ENCODE data around the gene CCDC121. TPM values are rescaled to one million over a fixed set of nuclear protein-coding genes. Genes with fewer than 3 reads are reported as not detected.

CCDC121 gene
- total RNA-seq, 1 donor: 1.1 TPM

- Histone ChIP-seq H3K27ac (ENCODE audit: low read depth, low read length) (no peak overlapping the region), H3K4me3 (ENCODE audit: insufficient read depth, low read length) (no peak overlapping the region), H2AFZ (ENCODE audit: low read length) (no peak overlapping the region), H3K4me2 (ENCODE audit: insufficient read depth, low read length) (no peak overlapping the region), H3K79me2 (ENCODE audit: insufficient read depth, low read length) (peaks cover 58% of the 10 kb centered on the region), H3K9me3 (ENCODE audit: low read depth, low read length) (no peaks in the 10 kb centered on the region), H3K4me1 (ENCODE audit: insufficient read depth, low read length) (peaks cover 25% of the 10 kb centered on the region), H3K27me3 (ENCODE audit: insufficient read depth, low read length) (no peaks in the 10 kb centered on the region), H4K20me1 (ENCODE audit: insufficient read depth, low read length) (no peaks in the 10 kb centered on the region), H3K36me3 (ENCODE audit: insufficient read depth, low read length) (peaks cover 40% of the 10 kb centered on the region)
- no peak for TF ChIP-seq CTCF (IDR thresholded peaks at IDR 0.05; ENCODE audit: extremely low read depth, low read depth, low read length)
- no peak for DNase-seq (ENCODE audit: insufficient read length, low spot score, missing footprints)
Measured at GRCh38 chr2:27661371-27661770, 32.6 kb upstream of the CCDC121 start.

DNA sequence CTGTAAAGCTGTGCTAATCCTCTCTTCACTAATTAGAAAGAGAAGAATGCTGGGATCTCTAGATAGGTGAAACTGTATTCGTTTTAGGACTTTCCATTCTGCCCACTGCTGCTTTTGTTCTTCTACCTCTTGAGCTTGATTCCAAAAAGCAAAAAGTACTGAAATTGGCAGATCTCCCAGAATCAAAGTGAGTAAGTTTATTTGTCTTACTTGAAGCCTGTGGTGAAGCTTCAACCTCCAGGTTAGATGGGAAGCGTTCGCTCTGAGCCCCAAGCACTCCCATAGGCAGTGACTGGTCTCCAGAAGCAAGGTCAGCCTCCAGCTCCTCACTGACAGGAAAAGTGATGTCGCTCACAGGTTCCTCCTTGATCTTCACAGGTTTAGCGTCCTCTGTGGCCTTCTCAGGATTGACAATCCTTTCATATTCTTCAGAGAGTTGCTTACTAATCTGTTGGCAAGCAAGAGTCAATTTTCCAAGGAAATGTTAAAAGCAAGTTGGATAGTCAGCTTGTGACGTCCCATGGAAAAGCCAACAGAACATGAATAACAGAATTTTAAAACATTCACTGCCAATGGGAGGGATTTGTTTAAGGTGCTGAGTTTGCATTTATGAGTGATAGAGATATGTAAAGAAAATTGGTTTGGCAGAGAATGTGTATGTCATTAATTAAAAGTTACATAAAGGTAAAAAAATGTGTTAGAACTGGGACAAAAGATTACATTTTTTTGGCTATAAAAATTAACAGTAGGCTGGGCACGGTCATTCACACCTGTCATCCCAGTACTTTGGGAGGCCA lies 26.5 kb upstream of the CCDC121 start:
- peaks cover 70% of the 10 kb centered on the region for H3K36me3 ChIP-seq (ENCODE audit: insufficient read depth, low read length)
- peak; percentile 53 for DNase-seq (ENCODE audit: insufficient read length, low spot score, missing footprints)

GRCh38 chr2:27653397-27653796 lies 24.6 kb upstream of the CCDC121 start:
- Histone ChIP-seq H2AFZ (ENCODE audit: low read length) (no peak overlapping the region), H3K9me3 (ENCODE audit: low read depth, low read length) (no peaks in the 10 kb centered on the region), H4K20me1 (ENCODE audit: insufficient read depth, low read length) (no peaks in the 10 kb centered on the region), H3K36me3 (ENCODE audit: insufficient read depth, low read length) (peaks cover 73% of the 10 kb centered on the region), H3K79me2 (ENCODE audit: insufficient read depth, low read length) (no peaks in the 10 kb centered on the region), H3K27ac (ENCODE audit: low read depth, low read length) (no peak overlapping the region), H3K4me3 (ENCODE audit: insufficient read depth, low read length) (no peak overlapping the region), H3K27me3 (ENCODE audit: insufficient read depth, low read length) (no peaks in the 10 kb centered on the region), H3K4me2 (ENCODE audit: insufficient read depth, low read length) (no peak overlapping the region), H3K4me1 (ENCODE audit: insufficient read depth, low read length) (peaks cover 11% of the 10 kb centered on the region)
- no peak for TF ChIP-seq CTCF (IDR thresholded peaks at IDR 0.05; ENCODE audit: extremely low read depth, low read depth, low read length)
- DNase-seq (ENCODE audit: insufficient read length, low spot score, missing footprints): no peak

More for the DNA sequence above, 26.5 kb upstream of the CCDC121 start:
- Histone ChIP-seq H3K4me2 (ENCODE audit: insufficient read depth, low read length) (no peak overlapping the region), H3K4me1 (ENCODE audit: insufficient read depth, low read length) (peaks cover 11% of the 10 kb centered on the region), H3K79me2 (ENCODE audit: insufficient read depth, low read length) (peaks cover 11% of the 10 kb centered on the region), H3K27me3 (ENCODE audit: insufficient read depth, low read length) (no peaks in the 10 kb centered on the region), H3K27ac (ENCODE audit: low read depth, low read length) (peak overlapping the region; percentile 58), H2AFZ (ENCODE audit: low read length) (no peak overlapping the region), H4K20me1 (ENCODE audit: insufficient read depth, low read length) (no peaks in the 10 kb centered on the region), H3K4me3 (ENCODE audit: insufficient read depth, low read length) (no peak overlapping the region), H3K9me3 (ENCODE audit: low read depth, low read length) (no peaks in the 10 kb centered on the region)
- no peak for TF ChIP-seq CTCF (IDR thresholded peaks at IDR 0.05; ENCODE audit: extremely low read depth, low read depth, low read length)

DNA sequence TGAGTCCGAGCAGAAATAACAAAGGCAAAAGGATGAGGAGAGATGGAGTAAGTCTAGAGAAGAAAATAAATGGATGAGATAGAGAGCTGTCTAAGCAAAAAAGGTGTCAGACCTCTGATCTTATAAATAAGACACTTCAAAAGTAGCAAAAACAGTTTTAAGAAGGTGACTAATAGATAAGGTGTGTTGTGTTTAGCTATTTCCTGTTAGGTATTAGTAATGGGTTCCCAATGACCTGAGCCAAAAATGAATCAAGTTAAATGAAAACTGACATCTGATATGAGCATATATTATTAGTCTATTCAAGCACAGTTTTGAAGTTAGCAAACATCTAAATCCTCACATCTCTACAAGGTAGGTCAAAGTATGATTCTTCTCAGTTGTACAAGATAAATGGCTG lies 24.0 kb upstream of the CCDC121 start:
- Histone ChIP-seq H3K27me3 (ENCODE audit: insufficient read depth, low read length) (no peaks in the 10 kb centered on the region), H3K27ac (ENCODE audit: low read depth, low read length) (no peak overlapping the region), H3K4me2 (ENCODE audit: insufficient read depth, low read length) (no peak overlapping the region)

More for the DNA sequence above, 24.0 kb upstream of the CCDC121 start:
- no peaks in the 10 kb centered on the region for H4K20me1 ChIP-seq (ENCODE audit: insufficient read depth, low read length)
- H2AFZ ChIP-seq (ENCODE audit: low read length): no peak overlapping the region
- peaks cover 11% of the 10 kb centered on the region for H3K4me1 ChIP-seq (ENCODE audit: insufficient read depth, low read length)
- H3K9me3 ChIP-seq (ENCODE audit: low read depth, low read length): no peaks in the 10 kb centered on the region
- DNase-seq (ENCODE audit: insufficient read length, low spot score, missing footprints): no peak
- no peak overlapping the region for H3K4me3 ChIP-seq (ENCODE audit: insufficient read depth, low read length)
- H3K36me3 ChIP-seq (ENCODE audit: insufficient read depth, low read length): peaks cover 79% of the 10 kb centered on the region
- H3K79me2 ChIP-seq (ENCODE audit: insufficient read depth, low read length): no peaks in the 10 kb centered on the region
- no peak for TF ChIP-seq CTCF (IDR thresholded peaks at IDR 0.05; ENCODE audit: extremely low read depth, low read depth, low read length)

All from osteoblast (primary cell).